CD4-positive, alpha-beta T cell treated with Interferon gamma for 1 hour (primary cell): Measurements from ENCODE around the gene CCDC174.

Source experiments
- DNase-seq: peaks from one replicate; pipeline ENCODE4 v3.0.0-alpha.2; 2020

The CCDC174 gene

GRCh38 chr3:14703791-14704190 lies 52.2 kb downstream of the CCDC174 start:
- no peak for DNase-seq

DNA sequence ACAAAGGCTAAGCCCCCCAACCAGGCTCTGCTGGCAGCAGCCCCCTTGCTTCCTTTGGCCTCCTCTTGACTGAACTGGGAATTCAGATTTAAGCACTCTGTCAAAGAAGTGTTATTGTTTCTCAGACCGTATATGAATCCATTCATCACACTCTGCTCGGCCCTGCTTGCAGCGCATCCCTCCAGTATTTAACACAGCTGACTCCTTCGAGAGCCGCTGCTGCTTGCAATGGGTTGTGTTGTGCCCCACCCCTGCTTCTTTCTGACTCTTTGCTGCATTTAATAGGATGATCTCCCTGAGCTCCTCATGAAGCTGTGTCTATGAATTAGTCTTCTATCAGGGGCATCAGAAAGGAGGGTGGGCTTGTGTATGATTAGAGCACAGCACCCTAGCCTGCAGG lies 54.5 kb downstream of the CCDC174 start:
- DNase-seq, result no peak

DNA sequence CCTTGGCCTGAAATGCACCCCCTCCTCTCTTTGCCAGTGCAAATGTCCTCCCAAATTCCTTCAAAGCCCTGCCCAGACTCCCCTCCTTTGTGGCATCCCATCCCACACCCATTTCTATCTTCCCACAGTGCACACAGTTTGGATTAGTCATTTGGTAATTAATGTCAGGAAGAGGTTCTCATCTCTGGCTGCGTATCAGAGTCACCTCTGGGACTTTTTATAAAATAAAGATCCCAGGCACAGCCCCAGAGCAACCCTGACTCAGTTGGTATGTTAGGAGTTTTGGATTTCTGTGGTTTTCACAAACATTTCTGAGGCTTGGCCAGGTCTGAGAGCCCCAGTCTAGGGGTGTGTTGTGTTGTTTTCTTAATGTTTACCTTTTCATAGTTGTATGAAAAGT lies 65.0 kb downstream of the CCDC174 start:
- no peak for DNase-seq

DNA sequence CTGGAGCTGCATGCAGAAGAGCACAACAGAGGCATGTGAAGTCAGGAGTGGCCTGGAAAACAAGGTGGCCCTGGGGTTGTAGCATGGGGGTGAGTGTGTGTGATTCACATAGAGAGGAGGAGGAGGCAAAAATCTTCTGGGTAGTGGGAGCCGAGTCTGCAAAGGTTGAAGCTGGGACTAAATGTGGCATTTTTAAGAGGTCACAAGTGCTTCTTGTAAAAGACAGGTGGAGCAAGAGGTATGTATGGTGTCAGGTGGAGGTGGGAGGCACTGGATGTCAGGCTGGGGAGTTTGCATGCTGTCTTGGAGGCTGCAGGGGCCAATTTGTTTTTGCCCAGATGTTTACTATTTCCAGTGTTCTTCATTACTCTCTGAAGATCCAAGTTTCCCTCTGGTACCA lies 65.7 kb downstream of the CCDC174 start:
- no peak for DNase-seq

DNA sequence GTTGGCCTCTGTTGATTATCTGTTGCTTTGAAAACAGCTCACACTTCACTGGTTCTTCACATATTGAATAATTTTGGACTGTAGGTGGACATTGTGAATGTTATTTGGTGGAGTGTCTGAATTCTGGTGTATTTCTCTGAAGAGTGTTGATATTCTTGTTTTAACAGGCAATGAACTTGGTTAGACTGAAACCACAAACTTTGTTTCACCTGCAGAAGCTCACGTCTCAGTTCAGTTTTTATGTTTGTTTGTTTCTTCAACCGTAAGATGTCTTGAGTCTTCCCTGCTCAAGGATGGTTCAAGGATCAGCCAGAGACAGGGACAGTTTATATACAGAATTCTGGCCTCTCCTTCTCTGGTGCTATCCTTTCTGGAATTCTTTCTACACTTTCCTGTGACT lies 67.0 kb downstream of the CCDC174 start:
- DNase-seq, result no peak

- DNase-seq, result no peak
Observed at GRCh38 chr3:14719006-14719405, 67.4 kb downstream of the CCDC174 start.

DNA sequence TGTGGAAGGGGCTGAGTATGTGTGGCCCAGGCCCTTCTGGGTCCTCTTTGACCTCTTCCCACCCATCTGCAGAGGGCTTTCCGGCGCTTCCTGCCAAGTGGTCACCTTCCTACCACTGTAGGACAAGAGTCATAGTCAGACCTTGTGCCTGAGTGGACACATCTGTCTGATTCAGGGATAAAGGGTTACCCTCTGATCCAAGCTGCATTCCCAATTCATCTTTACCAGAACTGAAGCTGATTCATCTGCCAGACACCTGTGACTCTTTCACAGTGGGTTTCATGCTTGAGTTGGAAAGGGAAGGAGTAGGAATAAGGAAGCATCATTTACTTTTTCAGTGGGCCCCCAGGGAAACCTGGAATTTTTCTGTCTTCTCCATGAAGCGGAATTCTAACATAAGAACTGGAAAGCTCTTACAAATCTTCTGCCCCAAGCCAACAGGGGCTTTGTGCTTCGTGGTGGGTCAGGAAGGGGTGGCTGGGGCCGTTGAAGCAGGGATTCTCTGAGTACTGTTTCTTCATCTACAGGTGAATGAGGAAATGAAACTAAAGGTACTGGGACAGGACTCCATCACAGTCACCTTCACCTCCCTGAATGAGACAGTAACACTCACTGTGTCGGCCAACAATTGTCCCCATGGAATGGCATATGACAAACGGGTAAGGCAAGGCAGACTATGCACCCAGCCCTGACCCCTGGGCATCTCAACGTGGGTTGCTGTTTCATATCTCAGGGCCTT lies 69.7 kb downstream of the CCDC174 start:
- no peak for DNase-seq
